ENCODE data around the gene SLC27A4.

- TF ChIP-seq CTCF (IDR thresholded peaks at IDR 0.05 in 8 of 11, conservative IDR thresholded peaks at IDR 0.05 in 3 of 11) (no peak), POLR2A (IDR thresholded peaks at IDR 0.05) (no peak)
These were observed 43.0 kb upstream of the SLC27A4 start for GRCh38 chr9:128297221-128297773.

Data from spleen (tissue), 7 donors.